A673 (cell line): ENCODE data around the gene DIP2C. TPM values are rescaled to one million over a fixed set of nuclear protein-coding genes. Genes with fewer than 3 reads are reported as not detected.

Source experiments
- BruUV-seq: library from RNA; stranded (reverse); fragments of 400-500 nt; replicated peaks from 2 replicates; lab custom pipeline; 2021; lab: Mats Ljungman, UMichigan
- CTCF ChIA-PET: fragments of 300-600 bp; sonication (Branson Sonifier 250); formaldehyde crosslinking; loops from one replicate; lab custom pipeline; 2022; ENCODE audit warnings: antibody characterized with exemption; lab: Charles Lee
- POLR2A ChIA-PET: fragments of 300-600 bp; sonication (Branson Sonifier 250); formaldehyde crosslinking; loops from one replicate; lab custom pipeline; 2022; ENCODE audit warnings: antibody characterized with exemption; ENCODE audit not compliant: low non-redundant PET; lab: Charles Lee
- DNase-seq: peaks from one replicate; pipeline ENCODE4 v3.0.0-alpha.2; 2015; ENCODE audit warnings: low spot score
- H3K27ac ChIP-seq: fragments of 200-600 bp; sonication (generic); 2 replicates; pipeline ENCODE4 v1.5.1; 2016; ENCODE audit warnings: mixed run types, low read depth, mild to moderate bottlenecking, mixed read lengths, antibody characterized with exemption, low read length; ENCODE audit not compliant: poor library complexity, severe bottlenecking
- H3K27me3 ChIP-seq: fragments of 200-600 bp; sonication (generic); replicated peaks from 2 replicates; pipeline ENCODE4 v1.6.1; 2017; ENCODE audit warnings: mixed run types, low read depth, mild to moderate bottlenecking, mixed read lengths, antibody characterized with exemption, low read length; ENCODE audit not compliant: insufficient read depth, poor library complexity
- H3K36me3 ChIP-seq: fragments of 200-600 bp; sonication (generic); 2 replicates; pipeline ENCODE4 v1.6.1; 2016; ENCODE audit warnings: mixed run types, mild to moderate bottlenecking, mixed read lengths, antibody characterized with exemption, low read length; ENCODE audit not compliant: insufficient read depth, poor library complexity, severe bottlenecking
- H3K4me1 ChIP-seq: fragments of 200-600 bp; sonication (generic); 2 replicates; pipeline ENCODE4 v1.6.1; 2017; ENCODE audit warnings: mixed run types, mild to moderate bottlenecking, mixed read lengths, antibody characterized with exemption, low read length; ENCODE audit not compliant: insufficient read depth, poor library complexity, severe bottlenecking
- H3K4me3 ChIP-seq: fragments of 200-600 bp; sonication (generic); 2 replicates; pipeline ENCODE4 v1.5.1; 2016; ENCODE audit warnings: low read depth, mixed run types, mild to moderate bottlenecking, mixed read lengths, low read length; ENCODE audit not compliant: poor library complexity, severe bottlenecking
- H3K9me3 ChIP-seq: fragments of 200-600 bp; sonication (generic); 2 replicates; pipeline ENCODE4 v1.6.1; 2016; ENCODE audit warnings: mixed run types, low read depth, mild to moderate bottlenecking, mixed read lengths, antibody characterized with exemption, low read length; ENCODE audit not compliant: poor library complexity, severe bottlenecking
- CTCF ChIP-seq: fragments of 300-800, 200-600 bp; sonication (generic); conservative IDR thresholded peaks from 2 replicates; pipeline ENCODE4 v1.5.1; 2017; ENCODE audit warnings: low read depth, mild to moderate bottlenecking, antibody characterized with exemption, low read length, moderate library complexity, mixed read lengths
- EZH2 ChIP-seq: fragments of 200-600 bp; sonication (generic); IDR thresholded peaks from 2 replicates; pipeline ENCODE4 v1.6.1; 2017; ENCODE audit warnings: borderline replicate concordance, low read depth, mild to moderate bottlenecking, mixed read lengths, antibody characterized with exemption, low read length; ENCODE audit not compliant: poor library complexity, severe bottlenecking
- intact Hi-C: fragments of 100-400 bp; cut with micrococcal nuclease; formaldehyde crosslinking; loops from one replicate; pipeline ENCODE4 v1.10.0; 2022; ENCODE audit not compliant: unreplicated experiment
- total RNA-seq: library from RNA; stranded (reverse); gene quantifications from 2 replicates; pipeline ENCODE4 v1.2.3, GENCODE V29; 2021

Gene DIP2C
- total RNA-seq, 1 experiment from 2014 or later = 13.2 TPM

GRCh38 chr10:526651-527312 lies 162.7 kb downstream of the DIP2C start:
- Histone ChIP-seq H3K36me3 (no peaks in the 10 kb centered on the region), H3K9me3 (no peaks in the 10 kb centered on the region), H3K4me3 (no peak overlapping the region), H3K27ac (no peak overlapping the region), H3K27me3 (no peaks in the 10 kb centered on the region), H3K4me1 (no peaks in the 10 kb centered on the region)
- BruUV-seq = no TSS peak
- TF ChIP-seq CTCF = no peak
- no peak for TF ChIP-seq EZH2
- DNase-seq = no peak
- ChIA-PET CTCF (no interaction called here), POLR2A (no interaction called here)
- intact Hi-C loops = no loop called here

GRCh38 chr10:525565-526315 lies 163.7 kb downstream of the DIP2C start:
- DNase-seq = no peak
- intact Hi-C loops = no loop called here
- TF ChIP-seq EZH2 (no peak), CTCF (no peak)
- H3K27me3 ChIP-seq = no peaks in the 10 kb centered on the region
- no peaks in the 10 kb centered on the region for H3K9me3 ChIP-seq
- ChIA-PET CTCF (no interaction called here), POLR2A (interaction anchor here (0.6 kb wide), 2 partner anchors 207 to 464 kb away, joined by 3 to 5 read pairs; no protein-coding TSS in a partner anchor)
- H3K4me3 ChIP-seq = no peak overlapping the region
- no peaks in the 10 kb centered on the region for H3K36me3 ChIP-seq
- H3K4me1 ChIP-seq = no peaks in the 10 kb centered on the region
- no TSS peak for BruUV-seq
- no peak overlapping the region for H3K27ac ChIP-seq

GRCh38 chr10:523925-524324 lies 165.5 kb downstream of the DIP2C start:
- intact Hi-C loops = no loop called here
- no TSS peak for BruUV-seq
- no peak for DNase-seq
- H3K4me3 ChIP-seq = no peak overlapping the region
- H3K9me3 ChIP-seq = no peaks in the 10 kb centered on the region
- H3K27me3 ChIP-seq = no peaks in the 10 kb centered on the region
- no peak overlapping the region for H3K27ac ChIP-seq
- CTCF ChIA-PET = no interaction called here
- no peaks in the 10 kb centered on the region for H3K36me3 ChIP-seq
- TF ChIP-seq EZH2 (no peak), CTCF (no peak)
- no peaks in the 10 kb centered on the region for H3K4me1 ChIP-seq
- POLR2A ChIA-PET = no interaction called here
